GM19467 (cell line): ENCODE data around the gene RHOBTB1.
"Not testable (repeated sequence)": the region's sequence is repeated elsewhere in the genome, so short reads cannot be mapped to it uniquely, and the experiment has no call there.

Experiments
- ATAC-seq: cut with Tn5 transposase; IDR thresholded peaks from one replicate; pipeline ENCODE4 v1.9.1; 2021; ENCODE audit warnings: mild to moderate bottlenecking, moderate library complexity; ENCODE audit not compliant: unreplicated experiment

Gene RHOBTB1

DNA sequence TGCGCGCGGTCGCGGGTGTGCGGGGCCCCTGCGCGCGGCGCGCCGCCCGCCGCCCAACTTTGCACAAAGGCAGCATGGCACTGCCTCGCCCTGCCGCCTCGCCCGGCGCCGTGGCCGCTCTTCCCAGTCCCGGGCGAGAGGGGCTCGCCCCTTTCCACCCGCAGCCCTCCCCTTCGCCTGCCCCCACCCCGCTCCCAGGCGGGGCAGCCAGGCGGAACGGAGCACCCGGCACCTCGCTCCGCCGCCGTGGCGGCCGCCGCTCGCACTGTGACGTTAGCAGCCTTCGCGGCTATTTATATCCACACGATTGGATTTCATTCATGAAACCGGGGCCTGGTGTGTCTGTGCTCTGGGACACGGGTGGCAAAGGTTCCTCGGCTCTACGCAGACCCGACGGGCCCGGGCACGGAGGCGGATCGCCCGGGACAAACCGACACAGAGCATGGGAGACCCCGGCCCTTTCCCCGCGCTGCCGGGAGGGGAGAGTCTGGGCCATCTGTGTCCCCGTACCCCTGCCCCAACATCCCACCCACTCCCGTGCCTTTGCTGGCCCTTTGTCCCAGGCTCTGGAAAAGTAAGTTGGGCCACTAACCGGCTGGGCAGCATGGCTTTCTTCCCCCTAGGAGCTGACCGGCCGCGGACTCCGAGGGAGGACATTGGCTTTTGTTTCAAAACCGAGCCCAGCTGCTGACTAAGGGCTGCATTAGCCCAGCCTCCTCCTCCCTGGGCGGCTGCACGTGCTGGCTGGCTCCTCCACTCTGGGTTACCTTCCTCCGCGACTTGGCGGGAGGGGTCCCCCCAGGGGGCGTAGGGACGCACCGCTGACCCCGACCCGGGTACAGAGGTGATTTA is at the start of gene RHOBTB1:
RHOBTB1 (minus strand) TSS at position 128 of the 852 bp plus-strand sequence. CDS start 32,643 bp downstream, outside the sequence.
- no peak for ATAC-seq

DNA sequence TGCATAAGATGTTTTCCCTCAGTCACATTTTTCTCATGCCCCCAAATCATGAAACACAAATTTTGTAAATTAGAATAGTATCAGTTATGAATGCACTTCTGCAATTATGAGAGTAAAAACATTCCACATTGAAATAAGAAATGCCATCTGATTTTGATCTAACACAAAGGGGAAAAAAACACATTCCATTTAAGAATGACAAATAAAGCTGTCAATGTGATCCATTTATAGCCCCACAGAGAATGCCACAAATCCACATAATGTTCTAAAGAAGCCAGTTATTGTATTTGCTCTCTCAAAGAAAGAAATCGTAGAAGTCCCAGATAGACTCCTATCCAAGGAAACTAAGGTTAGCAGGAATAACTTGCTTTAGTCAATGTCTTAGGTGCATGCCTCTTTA is 48.7 kb upstream of the RHOBTB1 start:
- no peak for ATAC-seq

DNA sequence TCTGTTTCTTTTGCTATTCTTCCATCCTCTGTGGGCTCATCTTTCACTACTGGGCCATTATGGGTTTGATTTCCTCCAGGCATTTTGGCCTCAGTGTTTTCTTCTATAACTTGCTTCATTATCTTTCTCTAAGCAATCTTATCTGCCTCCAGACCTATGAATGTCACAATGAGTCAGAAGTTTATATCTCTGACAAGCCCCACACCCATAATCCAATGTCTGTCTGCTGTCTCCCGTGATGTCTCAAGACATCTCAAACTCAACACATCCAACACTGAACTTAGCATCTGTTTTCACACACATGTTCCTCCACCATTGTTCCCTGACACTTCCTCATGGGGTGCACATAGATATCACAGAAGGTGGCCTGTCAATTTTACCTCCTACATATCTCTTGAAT is 46.7 kb upstream of the RHOBTB1 start:
- ATAC-seq, result no peak

DNA sequence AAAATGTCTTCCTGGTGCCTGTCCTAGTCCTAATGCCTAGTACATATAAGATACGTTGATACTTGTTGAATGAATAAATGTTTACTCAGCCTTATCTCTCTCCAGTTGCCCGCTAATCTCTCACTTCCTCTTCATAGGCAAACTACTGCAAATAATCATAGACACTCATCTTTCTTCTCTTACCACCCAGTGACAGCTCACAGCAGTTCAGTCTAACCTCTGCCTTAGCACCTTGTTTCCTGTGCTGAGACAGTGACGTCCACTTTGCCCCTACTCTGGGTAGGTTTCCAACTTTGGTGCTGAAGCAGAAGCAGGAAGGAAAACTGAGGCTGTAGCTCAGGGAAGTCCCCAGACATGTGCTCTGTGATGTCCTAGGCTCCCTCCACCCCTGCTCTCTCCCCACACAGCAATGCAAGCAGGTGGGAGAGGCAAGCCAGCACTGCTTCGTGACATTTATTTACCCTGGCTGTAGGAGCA is 45.5 kb upstream of the RHOBTB1 start:
- ATAC-seq, result peak; percentile 64

DNA sequence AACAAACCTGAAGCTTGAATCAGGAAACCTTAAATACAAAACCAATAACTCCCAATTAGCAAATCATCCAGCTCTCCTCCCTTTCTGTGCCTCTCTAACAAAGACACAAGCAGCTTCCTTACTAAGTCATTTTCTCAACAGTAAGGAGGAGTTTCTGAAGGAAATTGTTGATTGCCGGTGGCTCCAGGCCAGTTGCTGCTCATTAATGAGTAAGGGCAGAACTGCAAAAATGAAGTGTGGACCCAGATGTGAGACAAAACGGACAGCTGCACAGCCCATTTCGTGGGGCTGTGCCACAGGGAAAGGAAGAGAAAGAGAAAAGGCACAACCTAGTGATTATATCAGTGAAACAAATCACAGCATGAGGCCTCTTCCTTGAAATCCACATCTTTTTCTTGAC is 42.8 kb upstream of the RHOBTB1 start:
- ATAC-seq, result no peak

DNA sequence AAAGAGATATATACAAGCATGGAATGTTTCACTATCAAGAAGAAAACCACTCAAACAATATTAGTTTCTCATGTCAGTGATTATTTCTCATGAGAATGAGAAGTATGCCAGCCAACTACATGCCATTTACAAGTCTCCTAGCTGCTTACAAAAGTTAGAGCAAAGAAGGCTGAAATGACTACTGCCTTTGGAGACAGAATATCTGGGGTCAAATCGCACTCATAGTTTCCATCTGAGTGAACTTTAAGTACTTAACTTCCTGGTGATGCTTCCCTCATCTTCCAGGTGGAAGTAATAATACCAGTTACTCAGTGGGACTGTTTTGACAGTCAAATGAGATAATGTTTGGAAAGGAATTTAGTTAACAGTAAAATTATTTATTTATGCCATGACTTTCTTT is 42.0 kb upstream of the RHOBTB1 start:
- ATAC-seq, result no peak

GRCh38 chr10:60980997-60981396 is 37.0 kb upstream of the RHOBTB1 start:
- ATAC-seq, result no peak

DNA sequence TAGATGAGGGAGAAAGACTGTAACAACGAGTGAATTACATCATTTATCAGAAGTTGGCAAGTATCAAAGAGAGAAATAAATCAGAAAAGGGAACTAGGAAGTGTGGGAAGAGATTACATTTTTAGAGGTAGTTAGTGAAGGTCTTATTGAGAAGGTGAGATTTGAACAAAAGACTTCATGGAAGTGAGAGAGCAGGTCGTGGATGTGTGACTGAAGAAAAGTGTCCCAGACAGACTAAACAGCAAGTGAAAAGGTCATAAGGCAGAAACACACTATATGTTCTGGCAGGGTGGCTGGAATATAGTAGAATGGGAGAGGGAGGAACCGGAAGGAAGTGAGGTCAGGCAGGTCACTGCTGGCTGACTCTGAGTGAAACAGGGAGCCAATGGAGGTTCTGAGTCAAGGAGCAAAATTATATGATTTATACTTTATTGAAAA is 35.7 kb upstream of the RHOBTB1 start:
- ATAC-seq, result no peak

GRCh38 chr10:60978287-60979115 is 34.5 kb upstream of the RHOBTB1 start:
- no peak for ATAC-seq

DNA sequence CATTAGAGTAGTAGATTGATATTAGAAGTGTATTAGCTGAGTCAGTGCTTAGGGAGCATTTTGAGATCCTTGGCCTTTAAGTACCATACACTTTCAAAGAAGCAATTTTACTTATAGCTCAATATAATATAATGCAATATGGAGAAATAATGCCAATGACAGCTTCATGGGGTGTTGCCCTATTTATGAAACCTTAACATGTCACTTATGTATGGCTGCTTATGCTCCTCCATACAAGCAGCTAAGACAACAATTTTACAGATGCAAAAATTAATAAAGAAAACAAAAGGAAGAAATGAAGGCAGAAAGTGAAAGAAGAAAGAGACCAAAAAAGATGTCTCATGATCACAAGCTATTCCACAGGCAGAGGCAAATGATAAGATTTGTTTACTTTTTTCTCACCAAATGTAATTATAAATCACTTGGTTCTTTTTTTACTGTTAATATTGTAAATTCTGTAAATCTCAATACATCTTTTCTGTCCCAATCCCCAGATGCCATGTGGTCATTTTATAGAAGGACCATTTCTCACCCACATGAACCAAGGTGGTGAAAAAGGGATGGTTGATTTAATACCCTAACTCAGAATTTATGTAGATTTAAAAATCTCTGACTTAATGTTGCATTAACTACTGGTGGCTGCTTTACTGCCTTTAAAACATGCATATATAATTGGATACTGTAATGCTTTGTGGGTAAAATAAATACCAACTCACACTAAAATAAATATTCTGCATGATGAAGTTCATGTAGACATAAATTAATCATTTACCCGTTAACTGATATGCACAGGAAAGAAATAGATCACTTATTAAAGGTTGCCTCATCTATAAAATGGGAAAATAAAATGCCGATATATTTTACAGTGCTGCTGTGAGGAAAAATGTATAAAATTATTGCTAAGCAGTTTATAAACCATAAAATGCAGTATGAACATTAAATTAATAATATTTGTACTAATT is 33.5 kb upstream of the RHOBTB1 start:
- ATAC-seq, result no peak

DNA sequence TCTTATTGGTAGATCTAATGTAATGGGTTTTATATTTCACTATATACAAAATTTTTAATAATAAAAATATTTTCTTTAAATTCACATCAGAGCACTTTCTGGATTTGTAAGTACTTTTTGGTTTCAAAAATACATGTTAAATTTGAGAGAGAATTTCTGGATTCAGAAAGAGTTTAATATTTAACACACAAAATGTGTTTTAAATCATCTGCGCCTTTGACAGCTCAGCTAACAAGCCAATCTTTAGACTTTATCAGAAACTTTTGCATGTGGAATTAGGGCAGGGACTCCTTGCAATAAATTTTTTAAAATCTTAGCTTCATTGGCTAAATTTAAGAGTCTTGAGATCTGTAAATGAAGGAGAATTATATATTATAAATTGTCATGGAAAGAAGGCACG is 32.7 kb upstream of the RHOBTB1 start:
- ATAC-seq, result no peak

DNA sequence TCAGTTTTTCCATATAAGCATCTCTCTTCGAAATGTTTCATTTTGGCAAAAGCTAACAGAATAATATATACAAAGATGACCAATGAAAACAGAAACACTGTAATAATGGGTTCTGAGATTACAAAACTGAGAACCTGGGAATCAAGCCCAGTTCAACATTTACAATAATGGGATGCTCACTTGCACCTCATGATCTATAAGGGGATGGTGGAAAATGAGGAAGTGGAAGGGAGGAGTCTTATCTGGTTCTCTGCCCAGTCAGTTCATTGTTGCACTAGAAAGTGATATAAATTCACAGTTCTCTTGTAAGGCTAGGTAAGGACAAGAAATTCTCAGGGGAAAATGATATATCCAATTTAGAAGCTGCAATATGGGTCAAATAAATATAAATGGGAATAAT is 31.7 kb upstream of the RHOBTB1 start:
- ATAC-seq, result no peak

DNA sequence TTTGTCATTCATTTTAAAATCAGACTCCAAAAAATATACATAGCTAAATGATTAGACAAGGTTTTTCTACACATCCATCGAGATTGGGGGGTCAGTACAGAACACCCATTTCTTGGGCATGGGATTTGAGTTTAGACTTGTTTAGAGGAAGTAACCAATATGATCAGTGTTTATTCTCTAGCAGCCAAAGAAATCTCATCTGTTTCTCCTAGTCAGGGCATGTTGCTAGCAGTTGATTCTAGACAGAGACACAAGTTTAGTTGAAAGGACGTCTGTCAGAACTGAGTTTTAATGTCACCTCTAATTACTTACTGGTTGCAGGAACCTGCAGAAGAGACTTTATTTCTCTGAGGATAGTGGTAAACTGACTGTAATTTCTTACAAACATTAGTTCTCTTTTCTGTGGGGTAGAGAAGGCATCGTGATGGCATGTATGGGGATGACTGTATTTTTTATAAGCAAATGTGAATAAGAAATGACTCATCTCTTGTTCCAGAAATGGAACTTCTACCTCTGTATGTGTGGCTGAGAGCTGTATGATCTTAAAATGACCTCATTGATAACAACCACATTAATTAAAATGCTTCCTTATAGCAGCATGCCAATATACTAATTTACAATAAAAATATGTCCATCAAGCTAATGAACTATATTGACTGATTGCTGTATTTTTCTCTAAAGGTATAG is 30.6 kb upstream of the RHOBTB1 start:
- no peak for ATAC-seq

GRCh38 chr10:60973086-60973485 is 29.1 kb upstream of the RHOBTB1 start:
- ATAC-seq, result no peak

GRCh38 chr10:60972181-60972580 is 28.2 kb upstream of the RHOBTB1 start:
- not testable (repeated sequence) for ATAC-seq

DNA sequence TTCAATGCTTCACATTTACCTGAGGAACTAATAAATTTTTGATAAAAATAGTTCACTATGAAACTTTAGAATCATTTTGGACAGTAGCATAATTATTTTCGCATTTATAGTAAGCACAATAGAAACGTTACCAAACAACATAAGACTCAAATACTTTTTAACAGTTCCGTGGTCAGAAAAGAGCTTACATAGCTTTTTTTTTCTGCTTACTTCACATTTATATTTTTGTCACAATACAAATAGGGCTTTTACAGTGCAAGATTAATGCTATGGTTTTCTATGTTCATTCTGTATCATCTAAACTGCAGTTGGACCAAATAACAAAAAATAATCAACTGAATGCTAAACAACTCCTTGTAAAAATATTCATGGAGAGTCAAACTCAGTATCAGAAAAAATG is 26.5 kb upstream of the RHOBTB1 start:
- ATAC-seq, result no peak

DNA sequence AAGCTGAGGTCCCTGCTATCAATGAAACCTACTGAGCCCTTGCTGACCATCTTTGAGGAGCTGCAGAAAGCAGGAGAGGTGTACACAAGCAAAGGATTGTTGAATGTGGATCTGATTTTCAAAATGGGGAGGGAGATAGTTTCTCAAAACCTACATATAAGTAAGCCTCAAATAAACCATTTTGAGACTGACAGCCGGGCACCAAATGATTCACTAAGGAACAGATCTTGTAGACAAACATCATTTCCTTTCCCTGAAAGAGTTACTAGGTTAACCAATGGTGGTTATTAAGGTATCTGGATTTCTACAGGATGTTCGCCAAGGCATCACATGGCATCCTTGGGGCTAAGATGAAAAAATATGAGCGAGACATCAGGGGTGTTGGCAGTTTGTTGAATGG is 24.5 kb upstream of the RHOBTB1 start:
- ATAC-seq, result no peak

GRCh38 chr10:60967854-60968484 is 24.0 kb upstream of the RHOBTB1 start:
- ATAC-seq, result no peak

DNA sequence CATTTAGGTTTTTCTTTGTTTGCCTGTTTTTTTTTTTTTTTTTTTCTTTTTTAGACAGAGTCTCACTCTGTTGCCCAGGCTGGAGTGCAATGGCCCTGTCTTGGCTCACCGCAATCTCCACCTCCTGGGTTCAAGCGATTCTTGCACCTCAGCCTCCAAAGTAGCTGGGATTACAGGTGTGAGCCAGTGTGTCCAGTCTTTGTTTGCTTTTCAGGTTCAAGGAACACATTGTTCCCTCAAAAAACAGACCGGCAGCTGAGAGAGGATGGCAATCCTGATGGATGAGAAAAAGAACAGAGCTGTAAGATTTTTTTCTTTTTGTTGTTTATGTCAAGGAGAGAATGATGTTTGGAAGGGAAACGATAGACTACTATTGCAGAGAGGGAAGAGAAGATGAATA is 23.3 kb upstream of the RHOBTB1 start:
- ATAC-seq, result no peak

DNA sequence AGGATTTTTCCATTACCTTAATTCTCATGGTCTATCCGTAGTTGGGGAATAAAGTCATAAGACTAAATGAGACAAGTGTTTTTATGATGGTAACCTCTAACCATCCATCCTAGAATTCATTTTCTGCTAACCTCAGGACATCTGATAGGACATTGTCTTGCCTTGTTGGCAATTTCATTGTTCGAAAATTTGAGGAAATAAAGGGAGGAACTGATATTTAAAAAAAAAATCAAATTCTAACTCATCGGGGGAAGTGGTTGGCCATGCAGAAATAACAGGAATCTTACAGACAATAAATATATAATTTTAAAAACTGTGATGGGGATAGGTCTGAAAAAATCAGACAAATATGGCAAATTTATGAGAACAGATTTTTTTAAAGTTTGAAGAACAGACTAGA is 21.7 kb upstream of the RHOBTB1 start:
- ATAC-seq, result no peak
